ENCODE data around the gene HOXD9.

HOXD9 gene

GRCh38 chr2:176154576-176155252, 32.2 kb downstream of the HOXD9 start:
- H3K36me3 ChIP-seq (replicated peaks): peaks cover 5% of the 10 kb centered on the region; the same call in 1 of the 2 replicates
- in situ Hi-C loops (cut with MboI; ENCODE audit: low sequenced_read_pairs): no loop called here
- H3K9me3 ChIP-seq: no peaks in the 10 kb centered on the region
- no peak overlapping the region for H3K4me3 ChIP-seq
- H3K27me3 ChIP-seq (ENCODE audit: low read depth): no peaks in the 10 kb centered on the region
- DNase-seq (ENCODE audit: low spot score in 2 of 2): no peak
- peaks cover 16% of the 10 kb centered on the region for H3K4me1 ChIP-seq

GRCh38 chr2:176155356-176156044, 33.0 kb downstream of the HOXD9 start:
- in situ Hi-C loops (cut with MboI; ENCODE audit: low sequenced_read_pairs): no loop called here
- Histone ChIP-seq H3K4me1 (peaks cover 16% of the 10 kb centered on the region), H3K9me3 (no peaks in the 10 kb centered on the region), H3K36me3 (replicated peaks) (peaks cover 5% of the 10 kb centered on the region; the same call in 1 of the 2 replicates), H3K4me3 (no peak overlapping the region), H3K27me3 (ENCODE audit: low read depth) (no peaks in the 10 kb centered on the region)
- DNase-seq (ENCODE audit: low spot score in 2 of 2): no peak

DNA sequence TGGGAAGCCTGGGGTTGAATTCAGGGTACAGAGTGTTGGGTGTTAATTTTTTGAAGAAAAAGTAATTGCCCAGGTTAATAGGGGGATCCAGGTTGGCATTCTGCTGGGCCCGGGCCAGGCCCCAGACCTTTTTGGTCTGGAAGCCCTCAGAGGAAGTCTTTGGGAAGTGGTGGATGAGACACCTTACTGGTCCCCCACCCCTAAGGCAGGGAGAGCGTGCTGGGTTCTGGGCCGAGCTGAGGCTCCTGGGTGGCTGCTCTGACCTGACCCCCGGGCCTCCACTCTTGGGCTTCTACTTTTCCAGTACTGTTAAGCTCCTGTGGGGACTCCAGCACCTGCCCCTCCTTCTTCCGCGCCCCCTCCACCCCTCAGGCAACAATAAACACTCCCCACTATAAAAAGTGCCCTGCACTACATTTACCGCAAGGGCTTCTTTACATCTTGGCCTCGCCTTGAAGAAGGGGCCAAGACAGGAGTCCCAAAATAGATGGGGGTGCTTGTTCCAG, 33.8 kb downstream of the HOXD9 start:
- no peaks in the 10 kb centered on the region; the same call in 1 of the 2 replicates for H3K9me3 ChIP-seq
- H3K36me3 ChIP-seq (replicated peaks): peaks cover 5% of the 10 kb centered on the region; the same call in 1 of the 2 replicates
- H3K4me3 ChIP-seq: no peak overlapping the region
- H3K27me3 ChIP-seq (ENCODE audit: low read depth): no peaks in the 10 kb centered on the region
- in situ Hi-C loops (cut with MboI; ENCODE audit: low sequenced_read_pairs): no loop called here
- DNase-seq (ENCODE audit: low spot score in 2 of 2): no peak
- peaks cover 16% of the 10 kb centered on the region for H3K4me1 ChIP-seq

DNA sequence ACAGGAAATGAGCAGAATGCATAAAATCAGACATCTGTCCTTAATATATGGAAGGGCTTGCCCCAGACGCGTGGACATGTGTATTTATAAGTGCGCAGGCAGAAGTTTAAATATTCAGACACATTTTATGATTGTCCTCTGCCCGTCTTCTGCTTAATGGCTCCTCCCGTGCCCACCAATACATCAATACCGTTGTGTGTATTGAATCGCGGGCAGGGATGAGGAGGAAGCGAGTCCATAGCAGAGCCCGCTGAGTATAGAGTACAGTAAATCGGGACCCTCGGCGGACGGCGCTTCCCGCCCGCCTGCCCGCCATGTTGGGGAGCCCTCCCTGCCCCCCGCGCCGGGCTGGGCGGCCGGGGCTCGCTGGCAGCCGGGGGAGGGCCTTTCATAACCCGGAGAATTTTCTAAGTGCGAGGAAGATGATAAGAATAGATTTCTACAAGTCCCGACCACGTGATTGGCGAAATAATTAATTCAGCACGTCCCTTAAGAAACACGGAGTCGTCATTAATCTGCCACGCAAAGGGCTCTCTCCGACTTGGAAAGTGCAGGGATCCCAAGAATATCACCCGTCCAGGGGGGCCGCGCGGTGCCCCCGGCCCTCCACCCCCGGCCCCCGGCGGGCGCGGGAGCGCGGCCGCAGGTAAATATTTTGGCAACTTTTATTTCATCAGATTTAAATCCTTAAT, 34.4 kb downstream of the HOXD9 start, which contains the start of gene HOXD3:
Gene HOXD3 (plus strand): TSS at position 501 of the 692 bp plus-strand sequence. CDS start 11,808 bp downstream, outside the sequence.
- H3K4me1 ChIP-seq: peaks cover 16% of the 10 kb centered on the region
- no peaks in the 10 kb centered on the region; the same call in 1 of the 2 replicates for H3K9me3 ChIP-seq
- in situ Hi-C loops (cut with MboI; ENCODE audit: low sequenced_read_pairs): no loop called here
- DNase-seq (ENCODE audit: low spot score in 2 of 2): no peak
- no peaks in the 10 kb centered on the region for H3K27me3 ChIP-seq (ENCODE audit: low read depth)
- peak within 1 kb of the TSS; percentile 31 for H3K4me3 ChIP-seq
- H3K36me3 ChIP-seq (replicated peaks): peaks cover 5% of the 10 kb centered on the region; the same call in 1 of the 2 replicates

GRCh38 chr2:176157499-176158185, 35.1 kb downstream of the HOXD9 start:
- H3K4me1 ChIP-seq: peaks cover 16% of the 10 kb centered on the region
- DNase-seq (ENCODE audit: low spot score in 2 of 2): peak; percentile 90 to 93
- peak overlapping the region; percentile 31 for H3K4me3 ChIP-seq
- in situ Hi-C loops (cut with MboI; ENCODE audit: low sequenced_read_pairs): no loop called here
- no peaks in the 10 kb centered on the region for H3K27me3 ChIP-seq (ENCODE audit: low read depth)
- peaks cover 5% of the 10 kb centered on the region; the same call in 1 of the 2 replicates for H3K36me3 ChIP-seq (replicated peaks)
- H3K9me3 ChIP-seq: no peaks in the 10 kb centered on the region; the same call in 1 of the 2 replicates

- in situ Hi-C loops (cut with MboI; ENCODE audit: low sequenced_read_pairs): no loop called here
- peaks cover 16% of the 10 kb centered on the region for H3K4me1 ChIP-seq
- no peaks in the 10 kb centered on the region; the same call in 1 of the 2 replicates for H3K9me3 ChIP-seq
- H3K27me3 ChIP-seq (ENCODE audit: low read depth): no peaks in the 10 kb centered on the region
- H3K4me3 ChIP-seq: peak overlapping the region; percentile 31
- peak in 1 of 2 experiments; percentile 73 for DNase-seq (ENCODE audit: low spot score in 2 of 2)
- H3K36me3 ChIP-seq (replicated peaks): peaks cover 4% of the 10 kb centered on the region; the same call in 1 of the 2 replicates
Observed at GRCh38 chr2:176158186-176158591, 35.7 kb downstream of the HOXD9 start.

- H3K27me3 ChIP-seq (ENCODE audit: low read depth): no peaks in the 10 kb centered on the region
- H3K9me3 ChIP-seq: no peaks in the 10 kb centered on the region; the same call in 1 of the 2 replicates
- DNase-seq (ENCODE audit: low spot score in 2 of 2): peak in 1 of 2 experiments; percentile 61
- H3K4me1 ChIP-seq: peaks cover 16% of the 10 kb centered on the region
- no peaks in the 10 kb centered on the region; the same call in 1 of the 2 replicates for H3K36me3 ChIP-seq (replicated peaks)
- H3K4me3 ChIP-seq: no peak overlapping the region
- in situ Hi-C loops (cut with MboI; ENCODE audit: low sequenced_read_pairs): no loop called here
Observed at GRCh38 chr2:176158855-176159662, 36.5 kb downstream of the HOXD9 start.

DNA sequence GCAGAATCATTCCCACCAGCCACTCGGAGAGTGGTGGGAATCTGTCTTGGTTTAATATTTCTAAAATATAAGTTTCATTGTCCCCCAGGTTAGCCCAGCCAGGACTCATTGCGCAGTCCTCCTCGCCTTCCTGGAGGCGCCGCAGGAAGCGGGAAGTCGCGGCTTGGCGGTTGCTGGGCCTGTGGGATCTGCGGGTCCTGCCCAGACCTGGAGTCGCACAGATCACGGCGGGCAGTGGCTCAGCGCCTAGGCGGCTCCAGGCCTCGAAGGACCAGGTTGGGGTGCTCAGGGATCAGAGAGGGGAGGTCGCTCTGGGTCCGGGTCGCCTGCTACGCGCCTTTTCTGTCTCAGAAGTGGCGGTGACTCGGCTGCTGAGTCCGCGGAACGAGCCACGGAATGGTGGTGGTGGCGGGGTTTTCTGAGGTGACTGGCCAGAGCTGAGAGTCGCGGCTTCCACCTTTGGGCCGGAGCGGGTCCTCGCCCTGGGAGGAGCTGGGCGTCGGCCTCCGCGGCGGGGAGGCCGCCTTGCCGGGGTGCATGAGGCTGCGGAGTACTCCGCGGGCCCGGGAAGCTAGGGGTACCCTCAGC, 37.2 kb downstream of the HOXD9 start:
- Histone ChIP-seq H3K27me3 (ENCODE audit: low read depth) (no peaks in the 10 kb centered on the region), H3K4me3 (no peak overlapping the region), H3K36me3 (replicated peaks) (no peaks in the 10 kb centered on the region; the same call in 1 of the 2 replicates), H3K4me1 (peaks cover 20% of the 10 kb centered on the region), H3K9me3 (no peaks in the 10 kb centered on the region; the same call in 1 of the 2 replicates)
- in situ Hi-C loops (cut with MboI; ENCODE audit: low sequenced_read_pairs): no loop called here
- no peak for DNase-seq (ENCODE audit: low spot score in 2 of 2)

DNA sequence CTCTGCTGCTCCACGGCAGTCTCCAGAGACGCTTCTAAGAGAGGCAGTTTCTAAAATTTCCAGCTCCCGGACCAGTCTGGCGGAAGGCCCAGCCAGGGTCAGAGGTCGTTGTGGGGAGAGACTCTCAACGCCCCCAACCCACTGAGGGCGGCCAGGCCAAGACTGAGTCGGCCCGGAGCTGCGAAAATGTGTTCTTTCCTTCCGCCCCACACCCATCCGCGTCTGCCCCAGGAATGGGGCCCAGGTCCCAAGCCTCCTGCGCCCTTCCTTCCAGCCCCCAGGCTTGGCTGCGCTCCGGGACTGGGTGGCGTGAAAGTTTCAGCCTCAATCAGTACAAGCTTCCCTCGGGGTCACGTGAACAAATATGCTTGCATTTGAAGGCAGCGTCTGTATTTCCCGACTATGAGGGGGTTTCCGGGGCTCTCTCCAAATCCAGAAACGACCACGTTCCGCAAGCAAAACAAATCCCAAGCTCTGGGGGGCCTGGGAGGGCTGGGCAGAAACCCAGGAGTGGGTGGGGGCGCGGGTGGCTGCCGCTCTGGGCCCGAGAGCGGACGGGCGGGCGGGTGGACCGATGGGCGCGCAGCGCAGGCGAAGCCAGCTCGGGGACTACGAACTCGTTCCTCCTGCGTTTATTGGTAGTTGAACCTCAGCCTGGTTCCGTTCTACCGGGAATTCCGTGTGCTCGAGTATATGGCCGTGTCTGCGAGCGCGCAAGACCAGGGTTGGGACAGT, 37.9 kb downstream of the HOXD9 start:
- no peaks in the 10 kb centered on the region for H3K27me3 ChIP-seq (ENCODE audit: low read depth)
- no peak for DNase-seq (ENCODE audit: low spot score in 2 of 2)
- H3K36me3 ChIP-seq (replicated peaks): no peaks in the 10 kb centered on the region
- in situ Hi-C loops (cut with MboI; ENCODE audit: low sequenced_read_pairs): no loop called here
- H3K4me3 ChIP-seq: no peak overlapping the region
- H3K4me1 ChIP-seq: peaks cover 22% of the 10 kb centered on the region
- no peaks in the 10 kb centered on the region; the same call in 1 of the 2 replicates for H3K9me3 ChIP-seq

- H3K27me3 ChIP-seq (ENCODE audit: low read depth): no peaks in the 10 kb centered on the region
- in situ Hi-C loops (cut with MboI; ENCODE audit: low sequenced_read_pairs): no loop called here
- H3K4me3 ChIP-seq: no peak overlapping the region
Observed at GRCh38 chr2:176160986-176161824, 38.7 kb downstream of the HOXD9 start.

More at GRCh38 chr2:176160986-176161824, 38.7 kb downstream of the HOXD9 start:
- no peak for DNase-seq (ENCODE audit: low spot score in 2 of 2)
- Histone ChIP-seq H3K4me1 (peaks cover 26% of the 10 kb centered on the region), H3K36me3 (replicated peaks) (no peaks in the 10 kb centered on the region), H3K9me3 (no peaks in the 10 kb centered on the region; the same call in 1 of the 2 replicates)

All from HAP-1 (cell line).